Osteoblast (primary cell): ENCODE data around the gene AUTS2. TPM values are rescaled to one million over a fixed set of nuclear protein-coding genes. Genes with fewer than 3 reads are reported as not detected.

ENCODE experiments used
- DNase-seq: peaks from one replicate; pipeline ENCODE4 v3.0.0; 2011; ENCODE audit warnings: low spot score, mixed read lengths; ENCODE audit not compliant: insufficient read length; ENCODE audit errors: missing footprints
- H2AFZ ChIP-seq: 2 replicates; pipeline ENCODE4 v1.6.0; 2011; ENCODE audit warnings: mild to moderate bottlenecking, low read length
- H3K27ac ChIP-seq: 2 replicates; pipeline ENCODE4 v1.5.1; 2011; ENCODE audit warnings: mild to moderate bottlenecking, low read depth, low read length, moderate library complexity
- H3K27me3 ChIP-seq: 2 replicates; pipeline ENCODE4 v1.6.0; 2012; ENCODE audit warnings: mild to moderate bottlenecking, control low read depth, inconsistent platforms, low read length, moderate library complexity; ENCODE audit not compliant: insufficient read depth
- H3K36me3 ChIP-seq: 2 replicates; pipeline ENCODE4 v1.5.1; 2011; ENCODE audit warnings: mild to moderate bottlenecking, low read length, control low read depth, moderate library complexity; ENCODE audit not compliant: insufficient read depth
- H3K4me1 ChIP-seq: 2 replicates; pipeline ENCODE4 v1.5.1; 2011; ENCODE audit warnings: mild to moderate bottlenecking, low read length, control low read depth, moderate library complexity; ENCODE audit not compliant: insufficient read depth
- H3K4me2 ChIP-seq: 2 replicates; pipeline ENCODE4 v1.6.0; 2011; ENCODE audit warnings: mild to moderate bottlenecking, low read length; ENCODE audit not compliant: insufficient read depth
- H3K4me3 ChIP-seq: fragments of 200-600 bp; sonication (generic); 3 replicates; pipeline ENCODE4 v1.5.1; 2012; ENCODE audit warnings: mild to moderate bottlenecking, low read length, inconsistent platforms; ENCODE audit not compliant: insufficient read depth
- H3K79me2 ChIP-seq: 2 replicates; pipeline ENCODE4 v1.6.0; 2012; ENCODE audit warnings: mild to moderate bottlenecking, low read length, control low read depth, inconsistent platforms; ENCODE audit not compliant: insufficient read depth
- H3K9me3 ChIP-seq: 2 replicates; pipeline ENCODE4 v1.5.1; 2011; ENCODE audit warnings: low read depth, low read length, control low read depth
- H4K20me1 ChIP-seq: 2 replicates; pipeline ENCODE4 v1.6.0; 2012; ENCODE audit warnings: mild to moderate bottlenecking, low read length, control low read depth; ENCODE audit not compliant: insufficient read depth
- total RNA-seq: library from RNA; depleted of rRNA; stranded (reverse); fragments of >200 nt; gene quantifications from 2 replicates; pipeline ENCODE4 v1.2.3, GENCODE V29; 2012
- TF ChIP-seq, protein P1 (sequence below): IDR thresholded peaks from 2 replicates; pipeline ENCODE4 v1.5.1; 2011; ENCODE audit warnings: mild to moderate bottlenecking, low read depth, low read length, moderate library complexity; ENCODE audit errors: extremely low read depth

The AUTS2 gene
- total RNA-seq, 1 donor = 15.2 TPM

DNA sequence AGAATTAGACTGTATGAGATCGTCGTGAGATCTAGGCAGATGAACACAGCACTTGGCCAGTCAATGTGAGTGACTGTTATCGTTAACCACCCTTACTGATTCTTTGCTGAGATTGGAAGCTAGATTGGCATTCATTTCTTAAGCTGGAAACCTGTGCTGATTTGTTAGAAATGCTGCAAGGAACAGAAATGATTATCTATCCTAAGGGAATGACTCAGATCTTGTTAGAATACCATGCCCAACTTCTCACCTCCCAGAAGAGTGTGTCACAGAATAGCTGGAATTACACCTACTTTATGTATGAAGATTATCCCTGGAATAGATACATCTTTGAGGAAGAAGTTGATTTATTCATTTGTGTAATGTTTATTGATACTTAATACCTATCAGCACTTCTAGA is 275.2 kb downstream of the AUTS2 start:
- Histone ChIP-seq H3K4me2 (no peak overlapping the region), H3K4me3 (no peak overlapping the region), H2AFZ (no peak overlapping the region), H3K79me2 (no peaks in the 10 kb centered on the region), H3K27ac (no peak overlapping the region), H3K9me3 (no peaks in the 10 kb centered on the region), H3K4me1 (peaks cover 14% of the 10 kb centered on the region), H4K20me1 (no peaks in the 10 kb centered on the region), H3K27me3 (no peaks in the 10 kb centered on the region), H3K36me3 (no peaks in the 10 kb centered on the region)
- TF ChIP-seq, protein P1, sequence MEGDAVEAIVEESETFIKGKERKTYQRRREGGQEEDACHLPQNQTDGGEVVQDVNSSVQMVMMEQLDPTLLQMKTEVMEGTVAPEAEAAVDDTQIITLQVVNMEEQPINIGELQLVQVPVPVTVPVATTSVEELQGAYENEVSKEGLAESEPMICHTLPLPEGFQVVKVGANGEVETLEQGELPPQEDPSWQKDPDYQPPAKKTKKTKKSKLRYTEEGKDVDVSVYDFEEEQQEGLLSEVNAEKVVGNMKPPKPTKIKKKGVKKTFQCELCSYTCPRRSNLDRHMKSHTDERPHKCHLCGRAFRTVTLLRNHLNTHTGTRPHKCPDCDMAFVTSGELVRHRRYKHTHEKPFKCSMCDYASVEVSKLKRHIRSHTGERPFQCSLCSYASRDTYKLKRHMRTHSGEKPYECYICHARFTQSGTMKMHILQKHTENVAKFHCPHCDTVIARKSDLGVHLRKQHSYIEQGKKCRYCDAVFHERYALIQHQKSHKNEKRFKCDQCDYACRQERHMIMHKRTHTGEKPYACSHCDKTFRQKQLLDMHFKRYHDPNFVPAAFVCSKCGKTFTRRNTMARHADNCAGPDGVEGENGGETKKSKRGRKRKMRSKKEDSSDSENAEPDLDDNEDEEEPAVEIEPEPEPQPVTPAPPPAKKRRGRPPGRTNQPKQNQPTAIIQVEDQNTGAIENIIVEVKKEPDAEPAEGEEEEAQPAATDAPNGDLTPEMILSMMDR = no peak
- no peak for DNase-seq

DNA sequence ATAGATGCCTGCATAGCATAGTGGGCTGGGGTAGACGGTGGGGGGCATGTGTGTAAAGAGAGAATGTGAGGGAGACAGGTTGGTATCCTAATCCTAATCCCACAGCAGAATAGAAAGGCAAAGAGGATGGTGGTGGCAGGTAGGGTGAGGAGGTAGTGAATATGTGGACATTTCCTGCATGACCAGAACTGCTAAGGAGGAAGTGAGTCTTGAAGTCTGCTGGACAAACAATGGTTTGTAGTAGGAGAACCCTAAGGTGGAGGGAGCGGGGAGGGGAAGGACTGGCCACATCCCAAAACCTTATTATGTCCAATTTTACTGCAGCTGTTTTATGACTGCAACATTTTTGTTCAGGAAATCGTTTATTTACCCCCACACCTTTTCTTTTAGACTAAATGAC is 279.7 kb downstream of the AUTS2 start:
- TF ChIP-seq, protein P1 = no peak
- Histone ChIP-seq H3K4me1 (no peaks in the 10 kb centered on the region), H3K79me2 (no peaks in the 10 kb centered on the region), H3K36me3 (no peaks in the 10 kb centered on the region), H3K9me3 (no peaks in the 10 kb centered on the region), H3K27me3 (no peaks in the 10 kb centered on the region), H3K27ac (no peak overlapping the region), H4K20me1 (no peaks in the 10 kb centered on the region), H3K4me2 (no peak overlapping the region), H2AFZ (no peak overlapping the region), H3K4me3 (no peak overlapping the region)
- DNase-seq = no peak

DNA sequence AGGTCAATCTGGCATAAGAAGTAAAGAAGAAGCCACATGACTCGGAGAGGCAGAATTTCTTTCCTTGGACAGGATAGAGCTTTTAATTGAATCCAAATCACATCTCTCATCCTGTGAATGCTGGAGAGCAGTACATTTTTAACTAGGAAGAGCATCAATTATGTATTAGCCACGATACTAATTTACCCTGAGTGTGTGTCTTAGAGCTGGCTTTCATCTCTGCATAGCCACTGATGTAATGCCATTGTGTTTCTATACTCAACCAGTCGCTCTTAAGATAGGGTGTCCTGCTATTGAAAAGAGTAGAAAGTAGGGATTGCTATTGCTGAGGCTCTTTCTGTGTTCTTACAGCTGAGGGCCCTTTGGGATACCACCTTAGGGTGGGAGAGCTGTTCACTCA is 280.3 kb downstream of the AUTS2 start:
- H3K36me3 ChIP-seq = no peaks in the 10 kb centered on the region
- no peak overlapping the region for H3K4me2 ChIP-seq
- no peaks in the 10 kb centered on the region for H3K4me1 ChIP-seq
- H3K27ac ChIP-seq = no peak overlapping the region
- no peaks in the 10 kb centered on the region for H3K79me2 ChIP-seq
- no peaks in the 10 kb centered on the region for H3K9me3 ChIP-seq
- DNase-seq = no peak
- no peak overlapping the region for H2AFZ ChIP-seq
- H3K4me3 ChIP-seq = no peak overlapping the region
- no peaks in the 10 kb centered on the region for H4K20me1 ChIP-seq
- TF ChIP-seq, protein P1 = no peak
- H3K27me3 ChIP-seq = no peaks in the 10 kb centered on the region

DNA sequence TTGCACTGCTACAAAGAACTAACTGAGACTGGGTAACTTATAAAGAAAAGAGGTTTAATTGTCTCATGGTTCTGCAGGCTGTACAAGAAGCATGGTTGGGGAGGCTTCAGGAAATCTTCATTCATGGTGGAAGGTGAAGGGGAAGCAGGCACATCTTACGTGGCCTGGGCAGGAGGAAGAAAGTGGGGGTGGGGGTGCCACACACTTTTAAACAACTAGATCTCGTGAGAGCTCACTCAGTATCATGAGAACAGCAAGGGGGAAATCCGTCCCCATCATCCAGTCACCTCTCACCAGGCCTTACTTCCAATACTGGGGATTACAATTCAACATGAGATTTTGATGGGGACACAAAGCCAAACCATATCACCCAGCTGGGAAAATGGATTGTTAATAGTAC is 281.7 kb downstream of the AUTS2 start:
- H4K20me1 ChIP-seq = no peaks in the 10 kb centered on the region
- TF ChIP-seq, protein P1 = no peak
- no peak overlapping the region for H3K4me2 ChIP-seq
- H3K9me3 ChIP-seq = no peaks in the 10 kb centered on the region
- H3K4me1 ChIP-seq = no peaks in the 10 kb centered on the region
- H2AFZ ChIP-seq = no peak overlapping the region
- no peak overlapping the region for H3K27ac ChIP-seq
- DNase-seq = no peak
- H3K4me3 ChIP-seq = no peak overlapping the region
- H3K79me2 ChIP-seq = no peaks in the 10 kb centered on the region
- no peaks in the 10 kb centered on the region for H3K36me3 ChIP-seq
- no peaks in the 10 kb centered on the region for H3K27me3 ChIP-seq
